OCI-M2 (cell line): ENCODE data around the gene PTDSS2.
"Not testable (repeated sequence)": the region's sequence is repeated elsewhere in the genome, so short reads cannot be mapped to it uniquely, and the experiment has no call there.

ENCODE experiments used
- DNase-seq: peaks from one replicate; lab custom pipeline; 2025; ENCODE audit not compliant: unreplicated experiment; lab: John Stamatoyannopoulos, UW

Gene PTDSS2

GRCh38 chr11:449889-450808 lies at the start of gene PTDSS2:
Gene PTDSS2, plus strand, starts transcription at chr11:450279. Its CDS starts 177 bp downstream, at chr11:450456.
- DNase-seq = peak; percentile 66

- DNase-seq = not testable (repeated sequence)
Observed at GRCh38 chr11:401196-401595, 48.9 kb upstream of the PTDSS2 start.

GRCh38 chr11:403021-403760 lies 46.9 kb upstream of the PTDSS2 start:
- DNase-seq = no peak

- DNase-seq = no peak
Observed at GRCh38 chr11:403761-404431, 46.2 kb upstream of the PTDSS2 start.

GRCh38 chr11:404551-405264 lies 45.4 kb upstream of the PTDSS2 start:
- no peak for DNase-seq

GRCh38 chr11:405323-405953 lies 44.6 kb upstream of the PTDSS2 start:
- DNase-seq = no peak

- DNase-seq = no peak
Observed at GRCh38 chr11:405954-406795, 43.9 kb upstream of the PTDSS2 start.

GRCh38 chr11:406796-407650 lies 43.1 kb upstream of the PTDSS2 start:
- no peak for DNase-seq

GRCh38 chr11:407651-408123 lies 42.4 kb upstream of the PTDSS2 start:
- DNase-seq = no peak

GRCh38 chr11:408154-409007 lies 41.7 kb upstream of the PTDSS2 start:
- no peak for DNase-seq

GRCh38 chr11:409008-409599 lies 41.0 kb upstream of the PTDSS2 start:
- DNase-seq = no peak

- no peak for DNase-seq
Observed at GRCh38 chr11:409600-410483, 40.2 kb upstream of the PTDSS2 start.

GRCh38 chr11:410711-411110 lies 39.4 kb upstream of the PTDSS2 start:
- not testable (repeated sequence) for DNase-seq

- DNase-seq = not testable (repeated sequence)
Observed at GRCh38 chr11:411520-411919, 38.6 kb upstream of the PTDSS2 start.

- DNase-seq = no peak
Observed at GRCh38 chr11:412641-413119, 37.4 kb upstream of the PTDSS2 start.
